Gastroesophageal sphincter (tissue), 4 donors: ENCODE results near the gene BMAL1. TPM values are rescaled to one million over a fixed set of nuclear protein-coding genes. Genes with fewer than 3 reads are reported as not detected.

Experiments used
- ATAC-seq: fragments of 150-250 bp; one replicate; pipeline ENCODE4 v1.9.1; 2016; ENCODE audit warnings: mild to moderate bottlenecking, moderate library complexity
- H3K27ac ChIP-seq, 4 donors: fragments of 200-600 bp; sonication (generic) in 3 of 4; 1 replicate in 3 of 4; 2 replicates in 1 of 4; pipeline ENCODE4 v1.5.1; 2016 to 2019
- H3K27me3 ChIP-seq: fragments of 200-600 bp; sonication (generic); one replicate; pipeline ENCODE4 v1.5.1; 2019
- H3K36me3 ChIP-seq, 2 donors: fragments of 200-600 bp; sonication (generic); one replicate each; pipeline ENCODE4 v1.5.1; 2019; ENCODE audit warnings: control low read depth in 1 of 2
- H3K4me1 ChIP-seq, 3 donors: fragments of 200-600 bp; sonication (generic); 1 replicate in 2 of 3; 2 replicates in 1 of 3; pipeline ENCODE4 v1.5.1; 2016 to 2019; ENCODE audit warnings: control low read depth in 2 of 3
- H3K4me3 ChIP-seq, 2 donors: fragments of 200-600 bp; sonication (generic); one replicate each; pipeline ENCODE4 v1.5.1; 2019; ENCODE audit warnings: mild to moderate bottlenecking in 1 of 2, moderate library complexity in 1 of 2
- H3K9me3 ChIP-seq, 3 donors: fragments of 200-600 bp; sonication (generic); one replicate each; pipeline ENCODE4 v1.5.1; 2017 to 2019; ENCODE audit warnings: control low read depth in 2 of 3
- EP300 ChIP-seq: sonication (generic); formaldehyde crosslinking; IDR thresholded peaks from one replicate; pipeline ENCODE4 v1.6.1; 2017; ENCODE audit warnings: antibody characterized with exemption, mild to moderate bottlenecking
- POLR2A ChIP-seq, 2 donors: fragments of 450-650 bp; IDR thresholded peaks; one replicate each; pipeline ENCODE4 v1.6.1; 2017; ENCODE audit warnings: antibody characterized with exemption in 2 of 2, mild to moderate bottlenecking in 2 of 2, moderate library complexity in 1 of 2
- POLR2AphosphoS5 ChIP-seq: sonication (generic); formaldehyde crosslinking; IDR thresholded peaks from one replicate; pipeline ENCODE4 v1.6.1; 2017; ENCODE audit warnings: antibody characterized with exemption
- WGBS, 2 donors: methylation state at CpG; one replicate each; pipeline ENCODE4 v1.1.5; 2018; ENCODE audit warnings: low coverage in 1 of 2; 5-methylcytosine and 5-hydroxymethylcytosine counted together
- total RNA-seq, 4 donors: library from RNA; depleted of rRNA; stranded (reverse); fragments of >200 nt; gene quantifications; one replicate each; pipeline ENCODE4 v1.1.0, GENCODE V29; 2016
- TF ChIP-seq, protein P1 (sequence below), 4 experiments: fragments of 200-600 bp in 2 of 4; fragments of 450-650 bp in 2 of 4; sonication (generic) in 1 of 4; IDR thresholded peaks; one replicate each; pipeline ENCODE4 v1.5.1; 2017 to 2019; ENCODE audit warnings: antibody characterized with exemption in 4 of 4, mild to moderate bottlenecking in 2 of 4, moderate library complexity in 2 of 4

Gene BMAL1
- total RNA-seq, 4 donors from 2014 or later: 32.2 to 38.4 (median 36.0) TPM

DNA sequence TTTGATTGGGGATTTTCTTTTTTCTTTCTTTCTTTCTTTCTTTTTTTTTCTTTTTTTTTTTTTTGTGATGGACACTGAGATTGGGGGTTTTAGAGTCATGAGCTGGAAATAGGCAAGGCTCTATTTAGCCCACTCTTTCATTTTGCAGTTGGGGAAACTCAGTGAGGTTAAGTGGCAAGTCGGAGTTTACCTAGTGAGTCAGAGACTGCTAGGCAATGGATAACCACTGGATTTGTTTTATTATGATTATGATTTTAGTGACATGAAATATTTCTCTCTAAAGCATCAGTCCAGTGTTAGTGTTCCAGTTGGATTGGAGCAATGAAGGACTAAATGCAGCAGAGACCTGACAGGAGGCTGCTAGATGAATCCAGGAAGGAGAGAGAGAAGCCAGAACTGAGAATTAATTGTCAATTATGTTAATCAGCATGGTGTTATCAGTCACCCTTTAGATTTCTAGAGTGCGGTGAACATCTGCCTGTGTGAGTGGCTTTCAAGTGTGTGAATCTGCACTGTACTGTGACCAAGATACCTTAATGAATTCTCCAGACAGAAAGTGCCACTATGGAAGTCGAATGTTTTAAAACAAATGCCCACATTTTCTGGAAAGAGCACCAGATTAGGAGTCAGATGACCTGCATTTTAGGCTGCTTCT is 10.9 kb downstream of the BMAL1 start:
- ATAC-seq: no peak
- TF ChIP-seq POLR2AphosphoS5 (no peak), EP300 (no peak), POLR2A (IDR thresholded peaks at IDR 0.05) (no peak)
- TF ChIP-seq, protein P1, sequence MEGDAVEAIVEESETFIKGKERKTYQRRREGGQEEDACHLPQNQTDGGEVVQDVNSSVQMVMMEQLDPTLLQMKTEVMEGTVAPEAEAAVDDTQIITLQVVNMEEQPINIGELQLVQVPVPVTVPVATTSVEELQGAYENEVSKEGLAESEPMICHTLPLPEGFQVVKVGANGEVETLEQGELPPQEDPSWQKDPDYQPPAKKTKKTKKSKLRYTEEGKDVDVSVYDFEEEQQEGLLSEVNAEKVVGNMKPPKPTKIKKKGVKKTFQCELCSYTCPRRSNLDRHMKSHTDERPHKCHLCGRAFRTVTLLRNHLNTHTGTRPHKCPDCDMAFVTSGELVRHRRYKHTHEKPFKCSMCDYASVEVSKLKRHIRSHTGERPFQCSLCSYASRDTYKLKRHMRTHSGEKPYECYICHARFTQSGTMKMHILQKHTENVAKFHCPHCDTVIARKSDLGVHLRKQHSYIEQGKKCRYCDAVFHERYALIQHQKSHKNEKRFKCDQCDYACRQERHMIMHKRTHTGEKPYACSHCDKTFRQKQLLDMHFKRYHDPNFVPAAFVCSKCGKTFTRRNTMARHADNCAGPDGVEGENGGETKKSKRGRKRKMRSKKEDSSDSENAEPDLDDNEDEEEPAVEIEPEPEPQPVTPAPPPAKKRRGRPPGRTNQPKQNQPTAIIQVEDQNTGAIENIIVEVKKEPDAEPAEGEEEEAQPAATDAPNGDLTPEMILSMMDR (IDR thresholded peaks at IDR 0.05): no peak
- no peak overlapping the region for H3K4me3 ChIP-seq
- peaks cover 0 to 40% (median 0%) of the 10 kb centered on the region in 3 donors for H3K4me1 ChIP-seq
- H3K36me3 ChIP-seq: no peaks in the 10 kb centered on the region
- no peak overlapping the region for H3K27ac ChIP-seq
- no peaks in the 10 kb centered on the region for H3K9me3 ChIP-seq
- 48 to 85% methylated on average over 2 to 3 of the region's 3 CpGs for WGBS, 2 donors
- no peaks in the 10 kb centered on the region for H3K27me3 ChIP-seq

DNA sequence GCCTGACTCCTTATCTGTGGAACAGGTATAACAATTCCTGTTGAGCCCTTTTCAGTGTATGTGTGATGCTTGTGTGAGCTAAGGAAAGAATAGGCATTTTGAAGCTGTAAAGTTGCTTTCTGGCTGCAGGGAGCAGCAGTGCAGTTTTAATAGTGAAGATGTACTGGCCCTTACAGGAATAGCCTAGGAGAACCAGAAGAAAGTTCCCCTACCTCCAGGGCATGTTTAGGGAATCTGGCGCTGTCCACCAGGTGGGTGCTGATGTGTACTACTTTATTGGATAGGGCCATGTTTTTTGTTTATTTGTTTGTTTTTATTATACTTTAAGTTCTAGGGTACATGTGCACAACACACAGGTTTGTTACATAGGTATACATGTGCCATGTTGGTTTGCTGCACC is 11.5 kb downstream of the BMAL1 start:
- ATAC-seq: no peak
- Histone ChIP-seq H3K4me1 (peaks cover 0 to 44% (median 0%) of the 10 kb centered on the region in 3 donors), H3K4me3 (no peak overlapping the region), H3K9me3 (no peaks in the 10 kb centered on the region), H3K27me3 (no peaks in the 10 kb centered on the region), H3K36me3 (no peaks in the 10 kb centered on the region), H3K27ac (no peak overlapping the region)
- 80 to 86% methylated on average over 1 of the region's 1 CpG for WGBS, 2 donors
- TF ChIP-seq POLR2A (IDR thresholded peaks at IDR 0.05) (no peak), POLR2AphosphoS5 (no peak), EP300 (no peak)
- TF ChIP-seq, protein P1 (IDR thresholded peaks at IDR 0.05): no peak

DNA sequence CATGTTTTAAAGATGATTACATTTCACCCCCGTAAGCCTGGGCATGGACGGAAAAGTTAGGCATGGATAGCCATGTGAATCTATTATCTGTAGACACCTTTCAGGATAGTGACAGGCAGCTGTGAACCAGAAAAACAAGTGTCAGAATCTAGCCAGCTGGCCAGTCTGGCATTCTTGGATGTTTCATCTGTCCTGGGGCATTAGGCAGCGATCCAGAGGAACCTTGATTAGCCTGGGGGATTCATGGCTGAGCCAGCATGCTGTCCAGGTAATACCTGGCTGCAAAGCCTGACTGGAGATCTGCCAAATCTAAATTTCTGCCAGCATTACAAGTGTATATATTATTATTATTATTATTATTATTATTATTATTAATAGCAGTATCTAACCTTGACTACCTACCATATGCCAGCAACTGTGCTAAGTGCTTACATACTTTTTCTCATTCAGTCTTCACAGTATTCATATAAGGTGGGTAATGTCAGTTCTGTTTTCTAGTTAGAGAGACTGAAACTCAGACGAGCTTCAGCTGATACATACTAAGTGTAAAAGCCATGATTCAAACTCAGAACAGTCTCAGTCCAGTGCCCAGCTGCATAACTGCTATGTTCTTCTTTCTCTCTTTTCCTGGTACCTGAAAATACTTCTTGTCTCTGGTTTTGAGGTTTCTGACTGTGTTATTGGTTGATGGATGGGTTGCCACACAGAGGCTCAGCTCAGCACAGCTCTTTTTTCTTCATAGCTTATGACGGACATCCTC is 12.8 kb downstream of the BMAL1 start:
- H3K36me3 ChIP-seq: no peaks in the 10 kb centered on the region
- no peaks in the 10 kb centered on the region for H3K9me3 ChIP-seq
- 62 to 72% methylated on average over 4 of the region's 5 CpGs for WGBS, 2 donors
- TF ChIP-seq, protein P1 (IDR thresholded peaks at IDR 0.05): no peak
- TF ChIP-seq POLR2AphosphoS5 (no peak), POLR2A (IDR thresholded peaks at IDR 0.05) (no peak), EP300 (no peak)
- no peak overlapping the region for H3K4me3 ChIP-seq
- H3K27ac ChIP-seq: no peak overlapping the region
- peaks cover 0 to 57% (median 5%) of the 10 kb centered on the region in 3 donors for H3K4me1 ChIP-seq
- H3K27me3 ChIP-seq: no peaks in the 10 kb centered on the region
- no peak for ATAC-seq

DNA sequence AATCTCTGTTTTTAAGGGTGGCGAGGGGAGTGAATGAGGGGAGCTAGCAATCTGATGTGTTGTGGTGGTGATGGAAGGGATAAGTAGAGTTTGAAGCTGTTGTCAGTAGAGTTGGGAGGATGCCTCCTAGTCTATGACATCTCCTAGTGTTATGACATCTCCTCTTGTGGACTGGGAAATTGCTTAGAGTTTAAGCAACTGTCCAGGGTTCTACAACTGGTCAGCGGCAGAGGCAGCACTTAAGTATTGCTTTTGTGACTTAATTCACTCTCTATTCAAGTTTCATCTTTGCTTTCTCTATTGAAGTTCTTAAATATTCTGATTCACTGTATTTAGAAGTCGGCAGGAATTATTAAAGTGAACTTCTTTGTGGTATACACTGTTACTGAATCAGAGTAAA is 13.8 kb downstream of the BMAL1 start:
- TF ChIP-seq, protein P1 (IDR thresholded peaks at IDR 0.05): no peak
- TF ChIP-seq POLR2AphosphoS5 (no peak), EP300 (no peak), POLR2A (IDR thresholded peaks at IDR 0.05) (no peak)
- Histone ChIP-seq H3K4me1 (peaks cover 0 to 66% (median 5%) of the 10 kb centered on the region in 3 donors), H3K27ac (no peak overlapping the region), H3K36me3 (no peaks in the 10 kb centered on the region), H3K4me3 (no peak overlapping the region), H3K9me3 (no peaks in the 10 kb centered on the region), H3K27me3 (no peaks in the 10 kb centered on the region)
- WGBS, 2 donors: 90 to 92% methylated on average over 3 of the region's 3 CpGs
- no peak for ATAC-seq

DNA sequence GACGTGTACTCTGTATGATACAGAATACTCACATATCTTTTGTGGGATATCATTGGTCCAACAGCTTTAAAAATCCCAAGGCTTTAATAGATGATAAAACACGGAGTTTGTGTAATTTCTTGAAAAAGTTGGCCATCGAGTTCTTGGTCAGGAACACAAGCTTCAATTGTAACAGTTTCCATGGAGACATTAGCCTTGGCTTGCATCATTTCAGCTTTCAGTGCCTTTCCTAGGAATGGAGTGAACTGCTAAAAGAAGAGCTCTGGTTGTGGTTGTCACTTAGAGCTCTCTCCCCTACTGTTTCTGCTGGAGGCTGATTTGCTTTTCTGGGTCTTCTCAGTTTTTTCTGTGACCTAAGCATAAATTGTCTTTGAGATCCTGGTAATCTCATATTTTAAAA is 14.2 kb downstream of the BMAL1 start:
- TF ChIP-seq EP300: no peak
- TF ChIP-seq POLR2A (IDR thresholded peaks at IDR 0.05): no peak
- TF ChIP-seq, protein P1 (IDR thresholded peaks at IDR 0.05): no peak
- TF ChIP-seq POLR2AphosphoS5: no peak
- WGBS, 2 donors: 52 to 72% methylated on average over 2 to 3 of the region's 3 CpGs
- H3K27ac ChIP-seq: no peak overlapping the region
- peak; percentile 43 for ATAC-seq
- no peaks in the 10 kb centered on the region for H3K27me3 ChIP-seq
- no peak overlapping the region for H3K4me3 ChIP-seq
- no peaks in the 10 kb centered on the region for H3K36me3 ChIP-seq
- H3K4me1 ChIP-seq: peaks cover 0 to 66% (median 5%) of the 10 kb centered on the region in 3 donors
- H3K9me3 ChIP-seq: no peaks in the 10 kb centered on the region
